Hepatic stellate cell (primary cell): ENCODE data around the gene CNN2.

ENCODE experiments used
- DNase-seq: peaks from one replicate; pipeline ENCODE4 v3.0.0; 2011; ENCODE audit warnings: low spot score

Gene CNN2

GRCh38 chr19:1065606-1066109 is 39.2 kb downstream of the CNN2 start:
- no peak for DNase-seq

GRCh38 chr19:1066251-1066747 is 39.9 kb downstream of the CNN2 start:
- no peak for DNase-seq

- DNase-seq: no peak
Measured at GRCh38 chr19:1066748-1067340, 40.4 kb downstream of the CNN2 start, which contains the start of gene ARHGAP45. TSS of gene ARHGAP45 (plus strand) at chr19:1067167. CDS start at chr19:1067406, 239 bp downstream.

- DNase-seq: no peak
Measured at GRCh38 chr19:1067341-1067957, 41.0 kb downstream of the CNN2 start.

GRCh38 chr19:1068009-1069001 is 41.9 kb downstream of the CNN2 start:
- no peak for DNase-seq

GRCh38 chr19:1069009-1069779 is 42.8 kb downstream of the CNN2 start:
- DNase-seq: no peak

GRCh38 chr19:1070576-1070930 is 44.1 kb downstream of the CNN2 start:
- DNase-seq: no peak

GRCh38 chr19:1070931-1071791 is 44.8 kb downstream of the CNN2 start:
- DNase-seq: peak; percentile 54

GRCh38 chr19:1072371-1073015 is 46.1 kb downstream of the CNN2 start:
- no peak for DNase-seq

- DNase-seq: no peak
Measured at GRCh38 chr19:1073063-1073955, 46.9 kb downstream of the CNN2 start.

- no peak for DNase-seq
Measured at GRCh38 chr19:1073956-1074517, 47.6 kb downstream of the CNN2 start.

- no peak for DNase-seq
Measured at GRCh38 chr19:1074544-1075283, 48.3 kb downstream of the CNN2 start.

- DNase-seq: no peak
Measured at GRCh38 chr19:1076046-1076386, 49.6 kb downstream of the CNN2 start.

- peak; percentile 55 for DNase-seq
Measured at GRCh38 chr19:1076951-1077350, 50.5 kb downstream of the CNN2 start.

GRCh38 chr19:1079566-1080111 is 53.2 kb downstream of the CNN2 start:
- DNase-seq: no peak

GRCh38 chr19:1080360-1081161 is 54.2 kb downstream of the CNN2 start:
- no peak for DNase-seq
